Cardiac muscle cell (in vitro differentiated cells and primary cell): ENCODE data around the gene F13A1. TPM values are rescaled to one million over a fixed set of nuclear protein-coding genes. Genes with fewer than 3 reads are reported as not detected.

Experiments used
- DNase-seq, 2 donors: peaks; one replicate each; pipeline versions ENCODE4 v3.0.0 to v3.0.0-alpha.2; 2010 to 2017; ENCODE audit warnings: low read depth in 1 of 2, low spot score in 1 of 2
- H3K27ac ChIP-seq: fragments of 200-600 bp; sonication (generic); 2 replicates; pipeline ENCODE4 v1.5.1; 2016
- H3K27me3 ChIP-seq: fragments of 200-600 bp; sonication (generic); 2 replicates; pipeline ENCODE4 v1.6.0; 2016; ENCODE audit warnings: control low read depth
- H3K36me3 ChIP-seq: fragments of 200-600 bp; sonication (generic); 2 replicates; pipeline ENCODE4 v1.5.1; 2016; ENCODE audit warnings: control low read depth
- H3K4me1 ChIP-seq: fragments of 200-600 bp; sonication (generic); 2 replicates; pipeline ENCODE4 v1.8.1; 2017; ENCODE audit warnings: low read depth, mild to moderate bottlenecking, mixed run types
- H3K4me3 ChIP-seq: fragments of 200-600 bp; sonication (generic); 2 replicates; pipeline ENCODE4 v1.5.1; 2016; ENCODE audit warnings: mild to moderate bottlenecking
- H3K9me3 ChIP-seq: fragments of 200-600 bp; sonication (generic); 2 replicates; pipeline ENCODE4 v1.5.1; 2017; ENCODE audit warnings: low read depth, mild to moderate bottlenecking, control low read depth
- polyA plus RNA-seq: library from polyadenylated mRNA; unstranded; fragments of >200 nt; fragmentation: Nextera tagmentation; extraction: Ambion mirVana; gene quantifications from 2 replicates; pipeline ENCODE4 v1.2.1, GENCODE V29; 2016
- total RNA-seq: library from RNA; depleted of rRNA; stranded (reverse); fragments of >200 nt; gene quantifications from 2 replicates; pipeline ENCODE4 v1.2.3, GENCODE V29; 2016
- TF ChIP-seq, protein P1 (sequence below): IDR thresholded peaks from 2 replicates; pipeline ENCODE4 v1.5.1; 2012; ENCODE audit warnings: low read depth, mild to moderate bottlenecking, low read length

F13A1 gene
- total and polyA plus RNA-seq, 2 experiments from 2014 or later = 1.0 to 2.4 TPM

DNA sequence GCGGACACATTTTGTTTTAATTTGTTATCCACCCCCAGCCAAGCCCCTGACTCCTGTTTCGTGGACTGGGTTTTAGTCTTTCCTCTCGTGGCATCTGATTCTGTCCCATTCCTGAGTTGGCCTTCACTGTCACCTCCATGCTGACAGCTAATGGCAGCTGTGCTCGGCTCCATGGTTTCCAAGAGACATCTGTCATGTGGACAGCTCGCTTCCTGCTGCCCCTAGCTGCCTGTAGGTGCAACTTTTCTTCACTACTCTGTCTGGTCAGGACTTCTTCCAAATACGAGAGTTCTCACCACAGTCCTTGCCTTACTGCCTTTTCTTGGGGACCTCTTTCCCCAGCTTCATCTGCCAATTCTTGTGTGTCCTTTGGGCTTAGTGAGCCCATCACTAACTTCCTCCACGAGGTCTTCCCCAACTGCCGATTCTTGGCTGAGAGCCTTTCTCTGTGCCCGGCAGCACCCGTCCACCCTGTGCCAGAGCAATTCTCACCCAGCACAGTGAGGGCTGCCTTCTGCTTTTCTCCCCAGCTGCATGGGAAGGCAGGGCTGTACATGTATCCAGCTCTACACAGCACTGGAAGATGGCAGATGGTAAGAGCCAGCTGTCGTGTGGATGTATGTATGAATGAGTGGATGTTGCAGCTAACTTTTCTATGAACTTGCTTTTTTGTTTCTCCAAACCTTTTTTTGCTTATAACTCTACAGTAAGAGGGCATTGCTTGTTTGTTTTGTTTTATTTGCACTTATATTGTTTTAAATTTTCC is 140.4 kb downstream of the F13A1 start:
- Histone ChIP-seq H3K4me3 (no peak overlapping the region), H3K27me3 (no peaks in the 10 kb centered on the region), H3K9me3 (no peaks in the 10 kb centered on the region), H3K27ac (no peak overlapping the region), H3K36me3 (no peaks in the 10 kb centered on the region), H3K4me1 (no peaks in the 10 kb centered on the region)
- no peak for DNase-seq
- TF ChIP-seq, protein P1, sequence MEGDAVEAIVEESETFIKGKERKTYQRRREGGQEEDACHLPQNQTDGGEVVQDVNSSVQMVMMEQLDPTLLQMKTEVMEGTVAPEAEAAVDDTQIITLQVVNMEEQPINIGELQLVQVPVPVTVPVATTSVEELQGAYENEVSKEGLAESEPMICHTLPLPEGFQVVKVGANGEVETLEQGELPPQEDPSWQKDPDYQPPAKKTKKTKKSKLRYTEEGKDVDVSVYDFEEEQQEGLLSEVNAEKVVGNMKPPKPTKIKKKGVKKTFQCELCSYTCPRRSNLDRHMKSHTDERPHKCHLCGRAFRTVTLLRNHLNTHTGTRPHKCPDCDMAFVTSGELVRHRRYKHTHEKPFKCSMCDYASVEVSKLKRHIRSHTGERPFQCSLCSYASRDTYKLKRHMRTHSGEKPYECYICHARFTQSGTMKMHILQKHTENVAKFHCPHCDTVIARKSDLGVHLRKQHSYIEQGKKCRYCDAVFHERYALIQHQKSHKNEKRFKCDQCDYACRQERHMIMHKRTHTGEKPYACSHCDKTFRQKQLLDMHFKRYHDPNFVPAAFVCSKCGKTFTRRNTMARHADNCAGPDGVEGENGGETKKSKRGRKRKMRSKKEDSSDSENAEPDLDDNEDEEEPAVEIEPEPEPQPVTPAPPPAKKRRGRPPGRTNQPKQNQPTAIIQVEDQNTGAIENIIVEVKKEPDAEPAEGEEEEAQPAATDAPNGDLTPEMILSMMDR = no peak

- DNase-seq = no peak
- Histone ChIP-seq H3K27ac (no peak overlapping the region), H3K27me3 (no peaks in the 10 kb centered on the region), H3K4me1 (no peaks in the 10 kb centered on the region), H3K4me3 (no peak overlapping the region), H3K9me3 (no peaks in the 10 kb centered on the region), H3K36me3 (no peaks in the 10 kb centered on the region)
- TF ChIP-seq, protein P1 = no peak
Observed at GRCh38 chr6:6178795-6179194, 141.7 kb downstream of the F13A1 start.

- Histone ChIP-seq H3K4me3 (no peak overlapping the region), H3K27me3 (no peaks in the 10 kb centered on the region), H3K36me3 (no peaks in the 10 kb centered on the region), H3K9me3 (no peaks in the 10 kb centered on the region), H3K27ac (no peak overlapping the region), H3K4me1 (no peaks in the 10 kb centered on the region)
- TF ChIP-seq, protein P1 = no peak
- DNase-seq = no peak
Observed at GRCh38 chr6:6177754-6178153, 142.7 kb downstream of the F13A1 start.

GRCh38 chr6:6176586-6177228 is 143.8 kb downstream of the F13A1 start:
- H3K4me3 ChIP-seq = no peak overlapping the region
- H3K36me3 ChIP-seq = no peaks in the 10 kb centered on the region
- H3K27me3 ChIP-seq = no peaks in the 10 kb centered on the region
- H3K9me3 ChIP-seq = no peaks in the 10 kb centered on the region
- H3K27ac ChIP-seq = no peak overlapping the region
- DNase-seq = no peak
- TF ChIP-seq, protein P1 = no peak
- no peaks in the 10 kb centered on the region for H3K4me1 ChIP-seq

- Histone ChIP-seq H3K4me1 (no peaks in the 10 kb centered on the region), H3K4me3 (no peak overlapping the region), H3K27me3 (no peaks in the 10 kb centered on the region), H3K27ac (no peak overlapping the region), H3K9me3 (no peaks in the 10 kb centered on the region), H3K36me3 (no peaks in the 10 kb centered on the region)
- TF ChIP-seq, protein P1 = no peak
- no peak for DNase-seq
Observed at GRCh38 chr6:6176127-6176526, 144.3 kb downstream of the F13A1 start.
